ENCODE measurements around the gene UST.
"Not testable (repeated sequence)": the region's sequence is repeated elsewhere in the genome, so short reads cannot be mapped to it uniquely, and the experiment has no call there.

UST gene

GRCh38 chr6:148983966-148984365 is 237.1 kb downstream of the UST start:
- DNase-seq = no peak

GRCh38 chr6:148984531-148985056 is 237.8 kb downstream of the UST start:
- DNase-seq = no peak

DNA sequence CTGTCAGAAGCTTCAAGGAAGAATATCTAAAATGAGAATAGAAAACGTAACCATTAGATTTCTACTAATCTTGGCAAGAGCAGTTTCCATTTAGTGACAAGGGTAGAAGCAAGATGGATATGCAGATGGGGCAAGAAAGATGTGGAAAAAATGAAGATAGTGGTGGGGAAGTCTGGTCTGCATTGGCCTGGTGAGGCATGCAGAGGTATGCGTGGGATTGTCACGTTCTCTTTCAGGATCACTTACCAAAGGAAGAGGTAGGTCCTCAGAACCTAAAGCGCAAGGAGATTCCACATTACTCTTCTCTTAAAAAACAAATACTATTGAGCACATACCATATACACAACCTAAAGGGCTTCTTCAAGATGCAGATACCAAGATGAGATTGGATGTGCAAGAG is 238.7 kb downstream of the UST start:
- no peak for DNase-seq

GRCh38 chr6:148986608-148987007 is 239.8 kb downstream of the UST start:
- no peak for DNase-seq

DNA sequence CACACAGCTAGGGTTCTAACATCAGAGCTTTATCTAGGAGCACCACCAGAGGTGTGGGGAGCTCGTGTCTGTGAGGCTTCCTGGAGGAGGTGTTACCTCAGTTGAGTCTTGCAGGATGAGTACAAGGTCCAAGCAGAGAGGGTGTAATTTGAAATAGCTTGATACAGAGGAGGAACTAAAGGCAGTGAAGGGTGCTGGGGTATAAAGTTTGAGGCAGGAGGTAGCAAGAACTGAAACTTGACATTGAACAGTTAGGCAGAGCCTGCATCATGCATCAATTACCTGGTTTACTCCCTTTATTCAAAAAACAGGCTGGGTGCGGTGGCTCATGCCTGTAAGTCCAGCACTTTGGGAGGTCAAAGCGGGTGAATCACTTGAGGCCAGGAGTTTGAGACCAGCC is 241.2 kb downstream of the UST start:
- DNase-seq = no peak

- no peak for DNase-seq
Measured at GRCh38 chr6:148989585-148989984, 242.8 kb downstream of the UST start.

DNA sequence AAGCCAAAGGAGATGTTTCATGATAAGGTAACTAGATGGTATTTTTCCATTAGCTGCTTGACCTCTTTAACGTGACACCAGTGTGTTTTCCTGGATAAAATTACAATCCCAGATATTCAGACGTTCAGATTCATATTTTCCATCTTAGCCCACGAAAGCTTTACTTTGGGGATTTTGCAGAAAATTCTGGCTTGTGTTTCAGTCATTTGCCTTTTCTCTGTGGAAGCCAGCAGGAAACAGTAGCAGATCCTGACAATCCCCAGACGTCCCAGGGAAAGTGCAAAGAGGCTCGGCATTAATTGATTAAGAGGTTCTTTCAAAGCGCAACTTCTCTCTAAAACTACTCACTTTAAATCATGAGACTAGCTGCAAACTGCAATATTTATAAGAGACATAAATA is 243.6 kb downstream of the UST start:
- DNase-seq = no peak

- DNase-seq = no peak
Measured at GRCh38 chr6:148996815-148997214, 250.0 kb downstream of the UST start.

GRCh38 chr6:148997865-148998264 is 251.0 kb downstream of the UST start:
- no peak for DNase-seq

DNA sequence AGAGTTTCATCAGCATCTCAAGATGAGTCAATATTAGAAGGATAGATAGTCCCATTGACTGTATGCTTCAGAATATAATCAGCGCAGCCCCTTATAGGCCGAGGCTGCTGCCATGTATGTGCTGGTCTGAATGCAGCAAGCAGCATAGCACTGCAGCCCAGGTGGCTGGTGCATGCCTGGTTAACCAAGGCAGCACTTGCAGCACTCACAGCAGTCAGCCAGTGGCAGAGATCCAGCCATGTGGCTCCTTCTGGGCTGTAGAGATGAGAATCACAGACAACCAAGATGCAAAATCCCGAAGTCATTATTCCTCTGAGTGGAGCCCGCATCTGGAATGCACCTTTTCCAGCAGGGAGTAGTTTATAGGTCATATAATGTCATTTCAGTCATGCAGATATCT is 251.9 kb downstream of the UST start:
- no peak for DNase-seq

GRCh38 chr6:148999501-148999900 is 252.7 kb downstream of the UST start:
- DNase-seq = no peak

DNA sequence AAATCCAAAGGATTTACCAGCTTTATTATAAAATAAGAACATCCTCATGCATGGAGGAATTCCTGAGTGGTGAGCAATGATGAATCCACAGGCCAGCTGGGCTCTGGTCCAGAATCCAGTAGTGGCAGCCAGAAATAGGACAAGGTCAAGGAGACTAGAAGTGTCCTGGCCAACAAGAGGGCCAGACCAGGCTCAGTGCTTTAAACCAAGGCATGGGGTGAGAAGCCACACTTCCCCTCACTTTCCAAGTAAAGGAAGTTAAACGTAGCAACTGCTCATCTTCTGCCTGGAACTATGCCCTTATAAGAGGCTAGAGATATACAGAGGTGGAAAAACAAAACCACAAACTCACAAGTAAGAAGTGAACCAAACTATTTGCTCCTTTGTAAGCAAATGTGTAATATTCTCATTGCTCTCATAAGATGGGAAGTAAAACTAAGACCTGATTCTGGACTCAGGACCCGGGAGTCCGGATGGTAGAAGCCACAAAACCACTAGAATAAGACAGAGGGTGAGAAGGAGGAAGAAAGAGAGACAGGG is 253.2 kb downstream of the UST start:
- no peak for DNase-seq

DNA sequence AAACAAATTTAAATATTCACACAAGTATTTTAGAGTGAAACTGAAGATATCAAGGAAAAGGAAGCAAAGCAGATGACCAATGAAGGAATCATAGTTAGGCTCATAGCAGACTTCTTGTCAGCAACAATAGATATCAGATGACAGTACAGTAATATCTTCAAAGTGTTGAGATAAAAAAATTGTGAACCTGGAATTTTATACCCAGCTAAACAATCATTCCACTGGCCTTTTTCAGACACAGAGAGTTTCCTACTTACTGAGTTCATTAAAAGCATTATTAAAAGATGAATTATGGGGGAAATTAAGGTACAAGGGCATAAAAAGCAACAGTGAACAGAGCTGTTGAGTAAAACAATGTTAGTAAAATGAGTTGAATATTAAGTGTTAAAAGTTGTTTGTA is 254.6 kb downstream of the UST start:
- no peak for DNase-seq

- DNase-seq = no peak
Measured at GRCh38 chr6:149003560-149003959, 256.7 kb downstream of the UST start.

- DNase-seq = no peak
Measured at GRCh38 chr6:149004664-149005063, 257.8 kb downstream of the UST start.

GRCh38 chr6:149006236-149006635 is 259.4 kb downstream of the UST start:
- not testable (repeated sequence) for DNase-seq

- DNase-seq = no peak
Measured at GRCh38 chr6:149006671-149007070, 259.8 kb downstream of the UST start.

DNA sequence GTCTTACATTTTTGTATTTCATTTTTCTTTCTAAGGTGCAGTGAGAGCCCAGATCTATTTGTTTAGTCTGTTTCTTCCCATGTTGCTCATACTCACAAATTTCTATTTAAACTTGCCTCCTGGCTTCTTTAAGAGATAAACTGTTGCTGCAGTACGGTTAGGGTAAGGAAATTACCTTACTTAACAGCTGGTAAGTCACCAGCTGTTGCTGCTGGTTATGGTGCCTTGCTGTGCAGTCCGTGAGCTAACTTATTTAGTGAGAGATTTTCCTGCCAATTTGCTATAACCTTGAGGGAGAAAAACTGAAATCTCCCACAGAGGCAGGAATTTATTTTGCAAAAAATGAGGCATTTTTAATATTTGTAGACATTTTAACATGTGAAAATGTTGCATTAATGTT is 261.0 kb downstream of the UST start:
- DNase-seq = no peak

GRCh38 chr6:149008741-149009140 is 261.9 kb downstream of the UST start:
- no peak for DNase-seq

DNA sequence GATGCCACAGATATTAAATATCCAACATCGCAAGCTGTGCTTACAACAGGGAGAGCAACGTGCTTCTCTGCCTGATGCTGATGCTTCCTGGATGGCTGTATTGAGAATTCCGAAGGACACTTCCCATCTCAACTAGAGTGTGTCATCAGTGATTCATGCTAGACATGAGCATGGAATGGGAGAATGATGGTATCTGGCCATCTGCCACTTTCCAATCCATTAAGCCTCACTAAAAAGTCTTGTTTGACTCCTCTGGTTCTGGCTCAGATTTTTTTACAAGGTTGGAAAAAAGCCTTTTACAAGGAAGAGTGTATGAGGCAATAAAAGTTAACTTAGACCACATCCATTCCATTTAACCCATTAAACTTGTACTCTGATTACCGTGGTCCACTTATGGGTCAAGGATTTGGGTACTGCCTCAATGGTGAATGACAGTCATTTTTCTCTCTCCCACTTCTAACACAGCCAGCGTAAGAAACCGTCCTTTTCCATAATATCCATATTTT is 265.3 kb downstream of the UST start:
- no peak for DNase-seq

DNA sequence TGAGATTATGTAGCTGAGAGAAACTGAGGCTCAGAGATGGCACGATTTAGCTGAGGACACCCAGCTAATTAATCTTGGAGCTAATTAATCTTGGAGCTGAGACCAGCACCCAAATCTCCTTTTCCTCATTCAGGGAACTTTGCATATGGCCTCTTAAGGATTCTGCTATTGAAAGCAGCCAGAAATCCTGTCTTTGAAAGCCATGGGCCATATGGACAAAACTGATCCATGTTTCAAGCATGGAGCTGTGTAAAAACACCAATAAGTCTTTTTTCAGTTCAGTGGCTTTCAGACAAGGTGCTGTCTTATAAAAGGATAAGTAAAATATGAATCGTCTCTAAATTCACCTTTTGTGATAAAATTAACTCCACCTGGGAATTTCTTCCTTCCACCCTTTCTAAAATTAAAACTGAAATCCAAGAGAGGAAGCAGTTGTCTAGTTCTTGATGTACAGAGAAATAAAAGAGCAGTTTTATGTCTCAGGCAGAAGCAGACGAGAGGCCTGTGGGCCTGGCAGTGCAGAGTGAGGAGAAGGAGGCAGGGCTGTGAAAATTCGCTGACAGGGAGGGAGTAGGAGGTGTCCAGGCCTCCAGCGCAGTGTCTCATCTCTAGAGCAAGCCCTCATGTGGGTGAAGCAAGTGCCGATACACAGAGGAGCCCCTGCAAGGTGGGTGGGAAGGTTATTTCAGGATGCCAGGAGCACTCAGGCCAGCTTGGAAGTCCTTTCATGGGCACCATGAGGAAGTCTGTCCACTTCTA is 266.9 kb downstream of the UST start:
- DNase-seq = no peak

DNA sequence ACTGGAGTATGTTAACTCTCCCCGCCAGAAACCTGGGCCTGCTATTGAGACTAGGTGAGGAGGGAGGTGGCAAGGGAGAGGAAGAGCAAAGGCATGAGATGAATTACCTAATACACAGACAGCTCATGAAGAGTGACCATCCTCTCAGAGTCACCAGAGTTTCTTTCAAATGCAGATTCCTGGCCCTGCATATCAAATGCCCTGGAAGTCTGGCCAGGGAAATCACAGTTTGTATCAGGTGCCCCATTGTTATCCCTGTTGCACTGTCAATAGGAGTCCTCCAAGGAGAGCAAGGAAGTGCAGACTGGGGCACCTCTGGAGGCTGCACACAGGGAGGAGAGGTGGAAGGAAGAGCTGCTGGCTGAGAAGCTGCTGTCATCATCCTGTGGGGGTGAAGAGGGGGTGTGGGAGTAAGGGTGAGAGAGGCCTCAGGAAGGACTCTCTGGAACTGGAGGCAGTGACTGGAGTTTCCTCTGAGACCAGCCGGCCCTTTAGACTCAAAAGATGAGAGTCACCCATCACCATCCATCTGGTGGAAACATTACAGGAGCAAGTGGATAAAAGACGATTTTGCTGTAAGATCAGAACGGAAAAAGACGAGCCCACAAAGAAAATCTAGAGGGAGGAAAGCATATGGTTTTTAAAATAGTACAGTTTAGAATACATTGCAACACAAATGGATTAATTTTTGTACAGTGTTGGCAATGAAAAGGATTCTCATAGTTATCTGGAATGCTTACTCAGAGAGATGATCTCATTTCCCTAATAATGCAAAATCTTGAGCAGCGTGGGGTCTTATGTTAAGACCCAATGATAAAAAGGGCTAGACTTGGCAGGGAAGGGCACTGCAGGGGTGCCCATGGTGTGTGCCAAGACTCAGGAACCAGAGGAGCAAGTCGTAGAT is 268.1 kb downstream of the UST start:
- no peak for DNase-seq

Measured in NCI-H1092 treated with DMSO at 0.1 percent for 48 hours (cell line).